IMR-90 (cell line): ENCODE data around the gene JCAD. TPM values are rescaled to one million over a fixed set of nuclear protein-coding genes. Genes with fewer than 3 reads are reported as not detected.

Experiments used
- ATAC-seq: fragments of 200-7000 bp; cut with Tn5 transposase; 2 replicates; pipeline ENCODE4 v1.9.1; 2020; ENCODE audit warnings: low read depth, mild to moderate bottlenecking, moderate library complexity
- BruUV-seq: library from RNA; stranded (reverse); fragments of 400-500 nt; replicated peaks from 2 replicates; lab custom pipeline; 2021; lab: Mats Ljungman, UMichigan
- CTCF ChIA-PET: fragments of 300-600 bp; formaldehyde crosslinking; extraction: SDS; loops from one replicate; lab custom pipeline; 2021; ENCODE audit warnings: antibody characterized with exemption; lab: Yijun Ruan, JAX
- POLR2A ChIA-PET: fragments of 300-600 bp; sonication (Branson Sonifier 250); formaldehyde crosslinking; loops from one replicate; lab custom pipeline; 2022; ENCODE audit warnings: antibody characterized with exemption; ENCODE audit not compliant: unreplicated experiment; lab: Charles Lee
- DNase-seq: peaks from one replicate; pipeline ENCODE4 v3.0.0; 2013
- H2AFZ ChIP-seq: replicated peaks from 2 replicates; pipeline ENCODE3; 2013; ENCODE audit warnings: low read length, mild to moderate bottlenecking; ENCODE audit not compliant: poor library complexity
- H2AK5ac ChIP-seq: 2 replicates; pipeline ENCODE4 v1.6.1; 2013; ENCODE audit warnings: low read depth, low read length, inconsistent platforms
- H2AK9ac ChIP-seq: replicated peaks from 2 replicates; pipeline ENCODE3; 2013; ENCODE audit warnings: mild to moderate bottlenecking, low read depth, low read length, moderate library complexity; ENCODE audit not compliant: poor library complexity
- H2BK120ac ChIP-seq: 2 replicates; pipeline ENCODE4 v1.6.1; 2013; ENCODE audit warnings: low read depth, low read length, inconsistent platforms
- H2BK15ac ChIP-seq: 3 replicates; pipeline ENCODE4 v1.6.1; 2013; ENCODE audit warnings: low read depth, low read length, inconsistent platforms
- H2BK20ac ChIP-seq: 2 replicates; pipeline ENCODE4 v1.6.1; 2013; ENCODE audit warnings: low read depth, mild to moderate bottlenecking, inconsistent platforms, low read length, moderate library complexity
- H2BK5ac ChIP-seq: 2 replicates; pipeline ENCODE4 v1.6.1; 2013; ENCODE audit warnings: mild to moderate bottlenecking, low read depth, low read length, inconsistent platforms; ENCODE audit not compliant: poor library complexity, severe bottlenecking
- H3K14ac ChIP-seq: replicated peaks from 2 replicates; pipeline ENCODE4 v1.6.1; 2013; ENCODE audit warnings: low read depth, low read length, inconsistent platforms
- H3K18ac ChIP-seq: 2 replicates; pipeline ENCODE4 v1.6.1; 2013; ENCODE audit warnings: low read depth, low read length, control low read depth
- H3K23ac ChIP-seq: 2 replicates; pipeline ENCODE4 v1.6.1; 2013; ENCODE audit warnings: low read depth, low read length, inconsistent platforms
- H3K27ac ChIP-seq: 2 replicates; pipeline ENCODE4 v1.5.1; 2013; ENCODE audit warnings: mild to moderate bottlenecking, control low read depth, low read length; ENCODE audit not compliant: insufficient read depth
- H3K27me3 ChIP-seq: 2 replicates; pipeline ENCODE4 v1.6.1; 2013; ENCODE audit warnings: low read length; ENCODE audit not compliant: control insufficient read depth, insufficient read depth
- H3K36me3 ChIP-seq: 2 replicates; pipeline ENCODE4 v1.6.1; 2013; ENCODE audit warnings: low read length, mixed read lengths; ENCODE audit not compliant: control insufficient read depth, insufficient read depth
- H3K4ac ChIP-seq: 2 replicates; pipeline ENCODE4 v1.6.1; 2013; ENCODE audit warnings: low read depth, low read length, inconsistent platforms
- H3K4me1 ChIP-seq: 2 replicates; pipeline ENCODE4 v1.6.1; 2013; ENCODE audit warnings: low read length, mixed read lengths; ENCODE audit not compliant: control insufficient read depth, insufficient read depth
- H3K4me2 ChIP-seq: 2 replicates; pipeline ENCODE4 v1.6.1; 2013; ENCODE audit warnings: low read depth, mild to moderate bottlenecking, control low read depth, low read length, moderate library complexity
- H3K4me3 ChIP-seq: 2 replicates; pipeline ENCODE4 v1.5.1; 2013; ENCODE audit warnings: low read depth, mild to moderate bottlenecking, control low read depth, low read length, moderate library complexity; ENCODE audit not compliant: insufficient read depth
- H3K56ac ChIP-seq: 2 replicates; pipeline ENCODE4 v1.6.1; 2013; ENCODE audit warnings: low read length, inconsistent platforms; ENCODE audit not compliant: insufficient read depth; ENCODE audit errors: extremely low read depth
- H3K79me1 ChIP-seq, 2 experiments: 2 replicates each; pipeline ENCODE4 v1.6.1; 2013; ENCODE audit warnings: low read length in 2 of 2, inconsistent platforms in 1 of 2, low read depth in 1 of 2
- H3K9ac ChIP-seq: 2 replicates; pipeline ENCODE4 v1.6.1; 2013; ENCODE audit warnings: low read depth, low read length, control low read depth
- H3K9me1 ChIP-seq: 2 replicates; pipeline ENCODE4 v1.6.1; 2013; ENCODE audit warnings: low read length, inconsistent platforms; ENCODE audit not compliant: insufficient read depth
- H3K9me3 ChIP-seq: 2 replicates; pipeline ENCODE4 v1.6.1; 2013; ENCODE audit warnings: low read length; ENCODE audit not compliant: control insufficient read depth, insufficient read depth
- H4K20me1 ChIP-seq: 2 replicates; pipeline ENCODE4 v1.6.1; 2013; ENCODE audit warnings: low read length, inconsistent platforms; ENCODE audit not compliant: insufficient read depth
- H4K5ac ChIP-seq: 2 replicates; pipeline ENCODE4 v1.6.1; 2013; ENCODE audit warnings: mild to moderate bottlenecking, low read depth, low read length, control low read depth
- H4K8ac ChIP-seq, 2 experiments: 2 replicates each; pipeline ENCODE4 v1.6.1; 2013; ENCODE audit warnings: low read depth in 2 of 2, low read length in 2 of 2, control low read depth in 1 of 2, inconsistent platforms in 1 of 2
- H4K91ac ChIP-seq: 2 replicates; pipeline ENCODE4 v1.6.1; 2013; ENCODE audit warnings: low read depth, low read length, inconsistent platforms; ENCODE audit not compliant: insufficient read depth
- BHLHE40 ChIP-seq: fragments of 150-350 bp; IDR thresholded peaks from 2 replicates; pipeline ENCODE4 v1.6.1; 2016; ENCODE audit warnings: mild to moderate bottlenecking, low read depth, low read length
- CEBPB ChIP-seq: IDR thresholded peaks from 2 replicates; pipeline ENCODE4 v1.6.1; 2012; ENCODE audit warnings: low read depth, low read length, improper control_type of control experiment
- CHD1 ChIP-seq: IDR thresholded peaks from 2 replicates; pipeline ENCODE4 v1.6.1; 2012; ENCODE audit warnings: low read depth, low read length, improper control_type of control experiment
- FOS ChIP-seq: fragments of 150-350 bp; IDR thresholded peaks from 2 replicates; pipeline ENCODE4 v1.6.1; 2016; ENCODE audit warnings: low read depth, low read length
- MAFK ChIP-seq: IDR thresholded peaks from 2 replicates; pipeline ENCODE4 v1.6.1; 2012; ENCODE audit warnings: low read depth, low read length, improper control_type of control experiment
- MAZ ChIP-seq: IDR thresholded peaks from 2 replicates; pipeline ENCODE4 v1.6.1; 2012; ENCODE audit warnings: low read depth, mild to moderate bottlenecking, low read length, improper control_type of control experiment, moderate library complexity, borderline replicate concordance
- MXI1 ChIP-seq: IDR thresholded peaks from 2 replicates; pipeline ENCODE4 v1.6.1; 2012; ENCODE audit warnings: low read depth, mild to moderate bottlenecking, low read length, moderate library complexity, borderline replicate concordance
- NFE2L2 ChIP-seq: fragments of 150-350 bp; IDR thresholded peaks from 2 replicates; pipeline ENCODE4 v1.6.1; 2016; ENCODE audit warnings: low read depth, mild to moderate bottlenecking, low read length
- POLR2A ChIP-seq: IDR thresholded peaks from 2 replicates; pipeline ENCODE4 v1.6.1; 2012; ENCODE audit warnings: mild to moderate bottlenecking, low read depth, low read length
- RAD21 ChIP-seq: IDR thresholded peaks from 2 replicates; pipeline ENCODE4 v1.6.1; 2012; ENCODE audit warnings: low read length, improper control_type of control experiment
- RCOR1 ChIP-seq: IDR thresholded peaks from 2 replicates; pipeline ENCODE4 v1.6.1; 2012; ENCODE audit warnings: mild to moderate bottlenecking, low read length, improper control_type of control experiment; ENCODE audit not compliant: insufficient replicate concordance
- RFX5 ChIP-seq: IDR thresholded peaks from 2 replicates; pipeline ENCODE4 v1.8.0; 2012; ENCODE audit warnings: low read depth, mild to moderate bottlenecking, low read length, moderate library complexity
- SMC3 ChIP-seq: fragments of 150-350 bp; IDR thresholded peaks from 2 replicates; pipeline ENCODE4 v1.6.1; 2016; ENCODE audit warnings: low read depth, mild to moderate bottlenecking, antibody characterized with exemption, low read length, moderate library complexity
- WGBS, 2 experiments: methylation state at CpG; one replicate each; pipeline versions ENCODE4 v1.1.5 to v1.1.7; 2013; ENCODE audit warnings: missing lambda C conversion rate in 2 of 2; ENCODE audit not compliant: insufficient read length in 1 of 2; ENCODE audit errors: extremely low coverage in 2 of 2; 5-methylcytosine and 5-hydroxymethylcytosine counted together
- dilution Hi-C: fragments of 300-500 bp; cut with HindIII; formaldehyde crosslinking; loops from one replicate; pipeline ENCODE4 v1.14.3; 2018; ENCODE audit warnings: low sequenced_read_pairs; ENCODE audit not compliant: unreplicated experiment
- in situ Hi-C: fragments of 300-500 bp; cut with MboI; formaldehyde crosslinking; loops from 3 replicates; pipeline ENCODE4 v1.14.3; 2019; ENCODE audit warnings: low sequenced_read_pairs, inconsistent platforms, mixed read lengths
- intact Hi-C: fragments of 100-400 bp; cut with micrococcal nuclease; formaldehyde crosslinking; loops from 2 replicates; pipeline ENCODE4 v1.10.0; 2022
- polyA plus RNA-seq, 3 experiments: library from polyadenylated mRNA; depleted of rRNA; stranded (reverse); fragments of >200 nt; gene quantifications; 2 replicates each; pipeline ENCODE4 v1.2.3, GENCODE V29; 2012; ENCODE audit warnings: low replicate concordance in 1 of 3
- total RNA-seq: library from RNA; depleted of rRNA; stranded (reverse); fragments of >200 nt; gene quantifications from 2 replicates; pipeline ENCODE4 v1.2.3, GENCODE V29; 2012
- TF ChIP-seq, protein P1 (sequence below): fragments of 150-350 bp; IDR thresholded peaks from 2 replicates; pipeline ENCODE4 v1.6.1; 2016; ENCODE audit warnings: low read depth, mild to moderate bottlenecking, low read length, moderate library complexity, borderline replicate concordance
- TF ChIP-seq, protein P2 (sequence below): conservative IDR thresholded peaks from 2 replicates; pipeline ENCODE4 v1.5.1; 2012; ENCODE audit warnings: mild to moderate bottlenecking, low read depth, low read length, improper control_type of control experiment
- TF ChIP-seq, protein P3 (sequence below): fragments of 150-350 bp; IDR thresholded peaks from 2 replicates; pipeline ENCODE4 v1.6.1; 2017; ENCODE audit warnings: mild to moderate bottlenecking, antibody characterized with exemption, low read length, low read depth

JCAD gene
- total and polyA plus RNA-seq, 2 of the 4 experiments (the other 2 are of a cell fraction) = 15.9 to 16.8 TPM

DNA sequence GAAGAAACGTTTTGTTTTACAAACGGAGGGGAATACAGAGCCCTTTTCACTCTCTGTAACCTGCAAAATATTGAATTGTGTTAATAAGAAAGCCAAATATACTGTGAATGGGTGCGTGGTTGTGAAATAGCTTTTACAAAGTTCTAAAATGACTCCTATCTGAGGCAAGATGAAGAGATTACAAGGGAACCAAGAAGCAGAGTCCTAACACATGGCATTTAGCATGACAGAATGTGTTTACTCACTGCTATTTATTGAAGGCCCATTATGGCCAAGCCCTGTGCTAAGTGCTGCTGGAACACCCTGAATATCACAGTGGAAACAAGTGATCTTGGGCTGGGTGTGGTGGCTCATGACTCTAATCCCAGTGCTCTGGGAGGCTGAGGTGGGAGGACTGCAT is 12.9 kb downstream of the JCAD start:
- Histone ChIP-seq H3K36me3 (peaks cover 65% of the 10 kb centered on the region), H4K20me1 (peaks cover 92% of the 10 kb centered on the region), H3K23ac (no peak overlapping the region), H2BK120ac (no peak overlapping the region), H4K8ac (no peak overlapping the region), H4K5ac (no peak overlapping the region), H3K14ac (no peak overlapping the region), H3K9me1 (peaks cover 46% of the 10 kb centered on the region), H2AK5ac (no peak overlapping the region), H2AK9ac (no peak overlapping the region), H3K9me3 (no peaks in the 10 kb centered on the region), H2BK15ac (no peak overlapping the region), H3K4me1 (peaks cover 10% of the 10 kb centered on the region), H3K4me3 (no peak overlapping the region), H3K18ac (no peak overlapping the region), H2BK20ac (no peak overlapping the region), H2BK5ac (no peak overlapping the region), H3K56ac (no peak overlapping the region), H3K27me3 (no peaks in the 10 kb centered on the region), H3K4me2 (no peak overlapping the region), H3K27ac (no peak overlapping the region), H3K9ac (no peak overlapping the region), H4K91ac (no peak overlapping the region), H3K4ac (no peak overlapping the region), H3K79me1 (peaks cover 58 to 98% of the 10 kb centered on the region in 2 experiments), H2AFZ (no peak overlapping the region)
- in situ Hi-C loops (no loop called here), dilution Hi-C loops (no loop called here), intact Hi-C loops (no loop called here)
- no TSS peak for BruUV-seq
- WGBS, 2 experiments = no CpG with 5 or more reads among the region's 3 CpGs
- ATAC-seq = no peak
- no peak for DNase-seq
- POLR2A ChIA-PET = no interaction called here
- CTCF ChIA-PET = no interaction called here
- no peak for TF ChIP-seq MXI1
- no peak for TF ChIP-seq NFE2L2
- TF ChIP-seq RAD21 = no peak
- TF ChIP-seq MAFK = no peak
- no peak for TF ChIP-seq FOS
- TF ChIP-seq BHLHE40 = no peak
- TF ChIP-seq CHD1 = no peak
- TF ChIP-seq, protein P1, sequence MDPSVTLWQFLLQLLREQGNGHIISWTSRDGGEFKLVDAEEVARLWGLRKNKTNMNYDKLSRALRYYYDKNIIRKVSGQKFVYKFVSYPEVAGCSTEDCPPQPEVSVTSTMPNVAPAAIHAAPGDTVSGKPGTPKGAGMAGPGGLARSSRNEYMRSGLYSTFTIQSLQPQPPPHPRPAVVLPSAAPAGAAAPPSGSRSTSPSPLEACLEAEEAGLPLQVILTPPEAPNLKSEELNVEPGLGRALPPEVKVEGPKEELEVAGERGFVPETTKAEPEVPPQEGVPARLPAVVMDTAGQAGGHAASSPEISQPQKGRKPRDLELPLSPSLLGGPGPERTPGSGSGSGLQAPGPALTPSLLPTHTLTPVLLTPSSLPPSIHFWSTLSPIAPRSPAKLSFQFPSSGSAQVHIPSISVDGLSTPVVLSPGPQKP = no peak
- no peak for TF ChIP-seq CEBPB
- TF ChIP-seq POLR2A = no peak
- TF ChIP-seq SMC3 = no peak
- TF ChIP-seq, protein P2, sequence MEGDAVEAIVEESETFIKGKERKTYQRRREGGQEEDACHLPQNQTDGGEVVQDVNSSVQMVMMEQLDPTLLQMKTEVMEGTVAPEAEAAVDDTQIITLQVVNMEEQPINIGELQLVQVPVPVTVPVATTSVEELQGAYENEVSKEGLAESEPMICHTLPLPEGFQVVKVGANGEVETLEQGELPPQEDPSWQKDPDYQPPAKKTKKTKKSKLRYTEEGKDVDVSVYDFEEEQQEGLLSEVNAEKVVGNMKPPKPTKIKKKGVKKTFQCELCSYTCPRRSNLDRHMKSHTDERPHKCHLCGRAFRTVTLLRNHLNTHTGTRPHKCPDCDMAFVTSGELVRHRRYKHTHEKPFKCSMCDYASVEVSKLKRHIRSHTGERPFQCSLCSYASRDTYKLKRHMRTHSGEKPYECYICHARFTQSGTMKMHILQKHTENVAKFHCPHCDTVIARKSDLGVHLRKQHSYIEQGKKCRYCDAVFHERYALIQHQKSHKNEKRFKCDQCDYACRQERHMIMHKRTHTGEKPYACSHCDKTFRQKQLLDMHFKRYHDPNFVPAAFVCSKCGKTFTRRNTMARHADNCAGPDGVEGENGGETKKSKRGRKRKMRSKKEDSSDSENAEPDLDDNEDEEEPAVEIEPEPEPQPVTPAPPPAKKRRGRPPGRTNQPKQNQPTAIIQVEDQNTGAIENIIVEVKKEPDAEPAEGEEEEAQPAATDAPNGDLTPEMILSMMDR = no peak
- TF ChIP-seq RFX5 = no peak
- TF ChIP-seq, protein P3, sequence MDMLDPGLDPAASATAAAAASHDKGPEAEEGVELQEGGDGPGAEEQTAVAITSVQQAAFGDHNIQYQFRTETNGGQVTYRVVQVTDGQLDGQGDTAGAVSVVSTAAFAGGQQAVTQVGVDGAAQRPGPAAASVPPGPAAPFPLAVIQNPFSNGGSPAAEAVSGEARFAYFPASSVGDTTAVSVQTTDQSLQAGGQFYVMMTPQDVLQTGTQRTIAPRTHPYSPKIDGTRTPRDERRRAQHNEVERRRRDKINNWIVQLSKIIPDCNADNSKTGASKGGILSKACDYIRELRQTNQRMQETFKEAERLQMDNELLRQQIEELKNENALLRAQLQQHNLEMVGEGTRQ = no peak
- no peak for TF ChIP-seq MAZ
- no peak for TF ChIP-seq RCOR1
